Subcutaneous adipose tissue (tissue), 4 donors: ENCODE measurements around the gene PDGFRA. TPM values are rescaled to one million over a fixed set of nuclear protein-coding genes. Genes with fewer than 3 reads are reported as not detected.

Experiments
- CTCF ChIP-seq: fragments of 450-650 bp; IDR thresholded peaks from one replicate; pipeline ENCODE4 v1.5.1; 2016; ENCODE audit warnings: low read depth, mild to moderate bottlenecking, control low read depth, antibody characterized with exemption, moderate library complexity
- total RNA-seq, 4 donors: library from RNA; depleted of rRNA; stranded (reverse); fragments of >200 nt; gene quantifications; one replicate each; pipeline ENCODE4 v1.1.0, GENCODE V29; 2016

The PDGFRA gene
- total RNA-seq, 4 donors from 2014 or later: 91.0 to 146 (median 136) TPM

GRCh38 chr4:54255881-54256280 lies 26.8 kb downstream of the PDGFRA start:
- no peak for TF ChIP-seq CTCF

GRCh38 chr4:54256491-54257486 lies 27.7 kb downstream of the PDGFRA start:
- no peak for TF ChIP-seq CTCF

- TF ChIP-seq CTCF: no peak
Observed at GRCh38 chr4:54265366-54265765, 36.3 kb downstream of the PDGFRA start.

- no peak for TF ChIP-seq CTCF
Observed at GRCh38 chr4:54268151-54268550, 39.1 kb downstream of the PDGFRA start.

GRCh38 chr4:54271464-54271863 lies 42.4 kb downstream of the PDGFRA start:
- no peak for TF ChIP-seq CTCF

GRCh38 chr4:54272051-54272450 lies 43.0 kb downstream of the PDGFRA start:
- no peak for TF ChIP-seq CTCF

- TF ChIP-seq CTCF: no peak
Observed at GRCh38 chr4:54274264-54274663, 45.2 kb downstream of the PDGFRA start.
